Progenitor cell of endocrine pancreas (in vitro differentiated cells): ENCODE results near the gene SUMF2. TPM values are rescaled to one million over a fixed set of nuclear protein-coding genes. Genes with fewer than 3 reads are reported as not detected.
A peak's percentile ranks its signal among the peaks of the same experiment; 100 is the strongest.
"Not testable (repeated sequence)": the region's sequence is repeated elsewhere in the genome, so short reads cannot be mapped to it uniquely, and the experiment has no call there.

ENCODE experiments used
- DNase-seq: peaks from one replicate; pipeline ENCODE4 v3.0.0; 2021; ENCODE audit warnings: low spot score; ENCODE audit not compliant: unreplicated experiment
- H3K27ac Mint-ChIP-seq: 2 replicates; pipeline ENCODE4 v1.8.0; 2021; ENCODE audit warnings: mild to moderate bottlenecking, moderate library complexity, mixed read lengths
- H3K27me3 Mint-ChIP-seq: 2 replicates; pipeline ENCODE4 v1.8.0; 2021; ENCODE audit warnings: mixed read lengths
- H3K36me3 Mint-ChIP-seq: 2 replicates; pipeline ENCODE4 v1.8.0; 2022; ENCODE audit warnings: mixed read lengths; ENCODE audit not compliant: insufficient read depth
- H3K4me1 Mint-ChIP-seq: 2 replicates; pipeline ENCODE4 v1.8.0; 2021; ENCODE audit warnings: low read depth, mixed read lengths
- H3K4me3 Mint-ChIP-seq: 2 replicates; pipeline ENCODE4 v1.8.0; 2021; ENCODE audit warnings: low read depth, mild to moderate bottlenecking, moderate library complexity, mixed read lengths
- H3K9me3 Mint-ChIP-seq: 2 replicates; pipeline ENCODE4 v1.8.0; 2021; ENCODE audit warnings: low read depth, mixed read lengths
- CTCF ChIP-seq: fragments of 200-600 bp; sonication (generic); IDR thresholded peaks from one replicate; pipeline ENCODE4 v1.5.0; 2021; ENCODE audit warnings: antibody characterized with exemption, mild to moderate bottlenecking; ENCODE audit not compliant: unreplicated experiment
- total RNA-seq: library from RNA; stranded (reverse); gene quantifications from 2 replicates; pipeline ENCODE4 v1.2.1, GENCODE V29; 2021

SUMF2 gene
- total RNA-seq, 1 donor from 2014 or later = 89.5 TPM

GRCh38 chr7:56046721-56047445, 17.2 kb upstream of the SUMF2 start:
- peaks cover 6% of the 10 kb centered on the region for H3K36me3 Mint-ChIP-seq
- no peak for TF ChIP-seq CTCF
- H3K27ac Mint-ChIP-seq = peak overlapping the region; percentile 98
- no peaks in the 10 kb centered on the region for H3K9me3 Mint-ChIP-seq
- no peak for DNase-seq
- H3K27me3 Mint-ChIP-seq = no peaks in the 10 kb centered on the region
- peaks cover 12% of the 10 kb centered on the region for H3K4me1 Mint-ChIP-seq
- H3K4me3 Mint-ChIP-seq = peak overlapping the region; percentile 9

DNA sequence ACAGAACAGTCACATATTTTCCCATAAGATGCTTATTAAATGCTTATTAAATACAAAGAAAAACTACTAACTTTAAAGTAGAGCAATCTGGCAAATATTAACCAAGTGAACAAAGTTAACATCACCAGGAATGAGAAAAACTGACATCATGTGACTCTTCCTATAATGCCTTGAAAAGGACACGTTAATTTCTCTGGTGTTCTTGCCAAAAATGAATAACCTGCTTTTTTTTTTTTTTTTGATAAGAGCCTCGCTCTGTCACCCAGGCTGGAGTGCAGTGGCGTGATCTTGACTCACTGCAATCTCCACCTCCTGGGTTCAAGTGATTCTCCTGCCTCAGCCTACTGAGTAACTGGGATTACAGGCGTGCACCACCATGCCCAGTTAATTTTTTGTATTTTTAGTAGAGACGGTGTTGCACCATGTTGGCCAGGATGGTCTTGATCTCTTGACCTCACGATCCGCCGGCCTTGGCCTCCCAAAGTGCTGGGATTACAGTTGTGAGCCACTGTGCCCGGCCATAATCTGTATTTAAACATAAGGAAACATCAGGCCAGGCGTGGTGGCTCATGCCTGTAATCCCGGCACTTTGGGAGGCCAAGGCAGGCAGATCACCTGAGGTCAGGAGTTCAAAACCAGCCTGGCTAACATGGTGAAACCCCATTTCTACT, 16.5 kb upstream of the SUMF2 start:
- peaks cover 12% of the 10 kb centered on the region for H3K4me1 Mint-ChIP-seq
- not testable (repeated sequence) for H3K27me3 Mint-ChIP-seq, DNase-seq, H3K36me3 Mint-ChIP-seq, H3K9me3 Mint-ChIP-seq, H3K4me3 Mint-ChIP-seq
- peak overlapping the region; percentile 98 for H3K27ac Mint-ChIP-seq

GRCh38 chr7:56048245-56048644, 15.8 kb upstream of the SUMF2 start:
- DNase-seq = no peak
- TF ChIP-seq CTCF = no peak
- Mint-ChIP-seq H3K4me3 (no peak overlapping the region), H3K36me3 (peaks cover 2% of the 10 kb centered on the region), H3K27me3 (no peaks in the 10 kb centered on the region), H3K4me1 (peaks cover 16% of the 10 kb centered on the region), H3K27ac (peak overlapping the region; percentile 48), H3K9me3 (no peaks in the 10 kb centered on the region)

DNA sequence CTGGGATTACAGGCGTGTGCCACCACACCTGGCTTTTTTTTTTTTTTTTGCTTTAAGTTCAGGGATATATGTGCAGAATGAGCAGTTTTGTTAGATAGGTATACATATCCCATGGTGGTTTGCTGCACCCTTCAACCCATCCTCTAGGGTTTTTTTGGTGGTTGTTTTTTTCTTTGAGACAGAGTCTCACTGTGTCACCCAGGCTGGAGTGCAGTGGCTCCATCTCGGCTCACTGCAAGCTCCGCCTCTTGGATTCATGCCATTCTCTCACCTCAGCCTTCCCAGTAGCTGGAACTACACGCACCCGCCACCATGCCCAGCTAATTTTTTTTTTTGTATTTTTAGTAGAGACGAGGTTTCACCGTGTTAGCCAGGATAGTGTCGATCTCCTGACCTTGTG, 15.3 kb upstream of the SUMF2 start:
- not testable (repeated sequence) for H3K27me3 Mint-ChIP-seq, H3K36me3 Mint-ChIP-seq, H3K9me3 Mint-ChIP-seq, DNase-seq
- Mint-ChIP-seq H3K27ac (peak overlapping the region; percentile 48), H3K4me1 (peaks cover 18% of the 10 kb centered on the region), H3K4me3 (peak overlapping the region; percentile 7)

DNA sequence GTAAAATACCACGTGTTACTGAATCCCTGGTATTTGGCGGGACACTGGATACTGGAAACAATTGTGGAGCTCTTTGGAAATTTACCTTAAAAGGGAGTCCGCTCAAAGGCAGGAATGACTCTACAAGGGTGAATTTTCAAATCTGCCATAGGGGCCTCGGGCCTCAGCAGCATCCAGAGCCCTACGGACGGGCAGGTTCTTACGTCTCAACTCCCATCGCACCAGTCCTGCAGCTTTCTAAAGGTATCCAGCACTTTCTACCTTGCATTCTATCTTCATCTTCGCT, 13.1 kb upstream of the SUMF2 start:
- no peak for TF ChIP-seq CTCF

GRCh38 chr7:56051339-56052191, 12.5 kb upstream of the SUMF2 start, which contains the start of the genes CCT6A and PSPH:
Gene CCT6A (plus strand): TSS chr7:56051765. CDS start chr7:56051849, 84 bp downstream.
Gene PSPH (minus strand): TSS chr7:56051444. CDS start chr7:56021212, 30,232 bp downstream.
- DNase-seq = peak; percentile 93
- Mint-ChIP-seq H3K27ac (peak within 1 kb of the TSS; percentile 99), H3K4me3 (peak within 1 kb of the TSS; percentile 95), H3K36me3 (peaks cover 13% of the 10 kb centered on the region), H3K27me3 (no peaks in the 10 kb centered on the region), H3K9me3 (no peaks in the 10 kb centered on the region), H3K4me1 (peaks cover 22% of the 10 kb centered on the region)
- TF ChIP-seq CTCF = no peak

More for the DNA sequence above, 13.1 kb upstream of the SUMF2 start:
- H3K4me1 Mint-ChIP-seq = peaks cover 22% of the 10 kb centered on the region
- no peaks in the 10 kb centered on the region for H3K27me3 Mint-ChIP-seq
- H3K9me3 Mint-ChIP-seq = no peaks in the 10 kb centered on the region
- H3K36me3 Mint-ChIP-seq = peaks cover 11% of the 10 kb centered on the region
- H3K27ac Mint-ChIP-seq = peak overlapping the region; percentile 99
- H3K4me3 Mint-ChIP-seq = peak overlapping the region; percentile 95
- no peak for DNase-seq
